B cell (primary cell): Measurements from ENCODE around the gene SHFL. TPM values are rescaled to one million over a fixed set of nuclear protein-coding genes. Genes with fewer than 3 reads are reported as not detected.

Experiments
- ATAC-seq: fragments of 200-7000 bp; cut with Tn5 transposase; one replicate; pipeline ENCODE4 v1.10.0; 2021; ENCODE audit warnings: low read depth, mild to moderate bottlenecking, moderate number of reproducible peaks, moderate library complexity
- CTCF ChIA-PET: fragments of 350-600 bp; sonication (Branson Sonifier 250); formaldehyde crosslinking; loops from one replicate; lab custom pipeline; 2021; ENCODE audit warnings: antibody characterized with exemption, inconsistent platforms; lab: Charles Lee
- POLR2A ChIA-PET: fragments of 350-600 bp; sonication (Branson Sonifier 250); formaldehyde crosslinking; loops from one replicate; lab custom pipeline; 2021; ENCODE audit warnings: antibody characterized with exemption; lab: Charles Lee
- DNase-seq: peaks from one replicate; pipeline ENCODE4 v3.0.0; 2013
- H2AFZ ChIP-seq: 2 replicates; pipeline ENCODE4 v1.6.1; 2012; ENCODE audit warnings: mild to moderate bottlenecking, low read depth, low read length; ENCODE audit not compliant: insufficient read depth, poor library complexity, severe bottlenecking
- H3K27ac ChIP-seq, 2 donors: 1 replicate in 1 of 2; 2 replicates in 1 of 2; pipeline ENCODE4 v1.5.1; 2012 to 2013; ENCODE audit warnings: low read length in 2 of 2, mild to moderate bottlenecking in 2 of 2, moderate library complexity in 1 of 2
- H3K27me3 ChIP-seq, 4 experiments: fragments of 200-600 bp in 1 of 4; sonication (generic) in 1 of 4; replicated peaks in 1 of 4; 1 replicate in 2 of 4; 2 replicates in 2 of 4; pipeline versions ENCODE4 v1.6.1 to v1.7.0; 2013 to 2016; ENCODE audit warnings: low read length in 3 of 4, mild to moderate bottlenecking in 2 of 4, mixed read lengths in 1 of 4, moderate library complexity in 1 of 4; ENCODE audit not compliant: insufficient read depth in 4 of 4, control insufficient read depth in 3 of 4; ENCODE audit errors: control extremely low read depth in 1 of 4
- H3K36me3 ChIP-seq, 2 experiments: replicated peaks in 1 of 2; 1 replicate in 1 of 2; 2 replicates in 1 of 2; pipeline versions ENCODE4 v1.6.1 to v1.7.1; 2013; ENCODE audit warnings: low read length in 1 of 2; ENCODE audit not compliant: insufficient read depth in 2 of 2, control insufficient read depth in 1 of 2; ENCODE audit errors: control extremely low read depth in 1 of 2, extremely low read depth in 1 of 2
- H3K4me1 ChIP-seq, 2 donors: fragments of 200-600 bp in 1 of 2; sonication (generic) in 1 of 2; 1 replicate in 1 of 2; 2 replicates in 1 of 2; pipeline versions ENCODE4 v1.5.1 to v1.6.1; 2013 to 2017; ENCODE audit warnings: low read length in 2 of 2; ENCODE audit not compliant: control insufficient read depth in 2 of 2, insufficient read depth in 2 of 2
- H3K4me2 ChIP-seq: replicated peaks from 2 replicates; pipeline ENCODE3; 2012; ENCODE audit warnings: mild to moderate bottlenecking, low read depth, low read length; ENCODE audit not compliant: poor library complexity, severe bottlenecking
- H3K4me3 ChIP-seq, 5 experiments: fragments of 200-600 bp in 1 of 5; sonication (generic) in 1 of 5; 1 replicate in 3 of 5; 2 replicates in 2 of 5; pipeline versions ENCODE4 v1.5.1 to v1.7.0; 2011 to 2016; ENCODE audit warnings: low read length in 4 of 5, mild to moderate bottlenecking in 4 of 5, low read depth in 2 of 5, control low read depth in 1 of 5, moderate library complexity in 1 of 5; ENCODE audit not compliant: insufficient read depth in 1 of 5; ENCODE audit errors: control extremely low read depth in 1 of 5, extremely low read depth in 1 of 5
- H3K79me2 ChIP-seq: fragments of 200-600 bp; sonication (generic); one replicate; pipeline ENCODE4 v1.6.0; 2016; ENCODE audit warnings: low read length; ENCODE audit not compliant: control insufficient read depth, insufficient read depth
- H3K9ac ChIP-seq: fragments of 200-600 bp; sonication (generic); 2 replicates; pipeline ENCODE4 v1.6.1; 2017; ENCODE audit warnings: mild to moderate bottlenecking, low read length, moderate library complexity
- H3K9me3 ChIP-seq, 3 donors: one replicate each; pipeline versions ENCODE4 v1.6.1 to v1.7.1; 2013; ENCODE audit warnings: low read length in 2 of 3; ENCODE audit not compliant: control insufficient read depth in 2 of 3, insufficient read depth in 1 of 3; ENCODE audit errors: control extremely low read depth in 1 of 3
- H4K20me1 ChIP-seq: 2 replicates; pipeline ENCODE4 v1.6.0; 2012; ENCODE audit warnings: mild to moderate bottlenecking, low read length; ENCODE audit not compliant: insufficient read depth, control insufficient read depth, poor library complexity, severe bottlenecking
- H3K27ac Mint-ChIP-seq: one replicate; pipeline ENCODE4 v1.8.0; 2021; ENCODE audit warnings: mixed read lengths
- H3K27me3 Mint-ChIP-seq: one replicate; pipeline ENCODE4 v1.8.0; 2021; ENCODE audit warnings: mixed read lengths
- H3K4me1 Mint-ChIP-seq: one replicate; pipeline ENCODE4 v1.8.0; 2021; ENCODE audit warnings: mixed read lengths
- H3K4me3 Mint-ChIP-seq: one replicate; pipeline ENCODE4 v1.8.0; 2021; ENCODE audit warnings: mixed read lengths
- H3K9me3 Mint-ChIP-seq: one replicate; pipeline ENCODE4 v1.8.0; 2022; ENCODE audit warnings: mixed read lengths; ENCODE audit not compliant: insufficient read depth
- CTCF ChIP-seq: fragments of 200-600 bp; IDR thresholded peaks from one replicate; pipeline ENCODE4 v1.8.0; 2022; ENCODE audit warnings: antibody characterized with exemption, mild to moderate bottlenecking
- EZH2 ChIP-seq: IDR thresholded peaks from 2 replicates; pipeline ENCODE4 v1.6.1; 2012; ENCODE audit warnings: borderline replicate concordance, low read depth, mild to moderate bottlenecking, moderate library complexity, low read length; ENCODE audit not compliant: insufficient read depth, poor library complexity, severe bottlenecking
- WGBS: methylation state at CpG from one replicate; pipeline ENCODE4 v1.1.5; 2013; ENCODE audit warnings: missing lambda C conversion rate; ENCODE audit not compliant: insufficient coverage; 5-methylcytosine and 5-hydroxymethylcytosine counted together
- intact Hi-C: fragments of 100-400 bp; cut with micrococcal nuclease; formaldehyde crosslinking; loops from one replicate; pipeline ENCODE4 v1.10.0; 2022
- polyA plus RNA-seq: library from polyadenylated mRNA; depleted of rRNA; stranded (reverse); fragments of >200 nt; gene quantifications from 2 replicates; pipeline ENCODE4 v1.2.3, GENCODE V29; 2012
- total RNA-seq, 2 donors: library from RNA; stranded (reverse); fragments of 120-200 nt in 1 of 2; gene quantifications; 1 replicate in 1 of 2; 2 replicates in 1 of 2; pipeline versions ENCODE4 v1.2.3 to v1.2.4, GENCODE V29; 2013 to 2022

Gene SHFL
- total and polyA plus RNA-seq, 2 donors (not counting 1 experiment from before 2014, with no cell fraction given): 109 to 205 TPM

GRCh38 chr19:10091370-10091687 lies 5.2 kb downstream of the SHFL start:
- H3K27me3 ChIP-seq: no peaks in the 10 kb centered on the region
- H3K9me3 ChIP-seq: peaks cover 0 to 4% (median 4%) of the 10 kb centered on the region in 3 donors
- H3K9ac ChIP-seq: no peak overlapping the region
- CTCF ChIA-PET: no interaction called here
- H3K27ac Mint-ChIP-seq: peak overlapping the region; percentile 91
- H3K4me1 ChIP-seq: peaks cover 13 to 34% of the 10 kb centered on the region in 2 donors
- no peaks in the 10 kb centered on the region for H3K27me3 Mint-ChIP-seq
- no peak overlapping the region for H3K4me3 ChIP-seq
- no peak for DNase-seq
- H3K9me3 Mint-ChIP-seq: no peaks in the 10 kb centered on the region
- H2AFZ ChIP-seq: no peak overlapping the region
- 98% methylated on average over 17 of the region's 17 CpGs for WGBS
- intact Hi-C loops: no loop called here
- POLR2A ChIA-PET: interaction anchor here (0.9 to 1.2 kb wide), 2 partner anchors 10 to 11 kb away, joined by 3 to 12 read pairs; partner anchors contain the start of gene ANGPTL6
- no peak for ATAC-seq
- no peak overlapping the region for H3K4me3 Mint-ChIP-seq
- no peak overlapping the region for H3K4me2 ChIP-seq
- peaks cover 8% of the 10 kb centered on the region for H3K79me2 ChIP-seq
- peaks cover 33% of the 10 kb centered on the region for H3K4me1 Mint-ChIP-seq
- peak overlapping the region in 1 of 2 donors; percentile 59 for H3K27ac ChIP-seq
- H3K36me3 ChIP-seq: peaks cover 0 to 14% of the 10 kb centered on the region in 2 experiments
- no peaks in the 10 kb centered on the region for H4K20me1 ChIP-seq
- TF ChIP-seq EZH2 (no peak), CTCF (no peak)

- H3K27ac ChIP-seq: peak overlapping the region; percentile 59 to 64
- peaks cover 0 to 14% of the 10 kb centered on the region in 2 experiments for H3K36me3 ChIP-seq
- ChIA-PET POLR2A (interaction anchor here (0.6 to 1.2 kb wide), 3 partner anchors 9 to 10 kb away, joined by 3 to 12 read pairs (median 5); partner anchors contain the start of gene ANGPTL6), CTCF (no interaction called here)
- peaks cover 17 to 35% of the 10 kb centered on the region in 2 donors for H3K4me1 ChIP-seq
- H3K9me3 ChIP-seq: peaks cover 0 to 4% (median 4%) of the 10 kb centered on the region in 3 donors
- peak overlapping the region; percentile 64 for H3K4me3 Mint-ChIP-seq
- H3K9ac ChIP-seq: no peak overlapping the region
- H3K79me2 ChIP-seq: peaks cover under 1% of the 10 kb centered on the region
- peak overlapping the region; percentile 91 for H3K27ac Mint-ChIP-seq
- H3K9me3 Mint-ChIP-seq: no peaks in the 10 kb centered on the region
- no peaks in the 10 kb centered on the region for H3K27me3 ChIP-seq
- H4K20me1 ChIP-seq: no peaks in the 10 kb centered on the region
- H3K4me2 ChIP-seq: peak overlapping the region; percentile 34
- peaks cover 33% of the 10 kb centered on the region for H3K4me1 Mint-ChIP-seq
- no peak overlapping the region for H3K4me3 ChIP-seq
- TF ChIP-seq CTCF (no peak), EZH2 (no peak)
- DNase-seq: peak; percentile 62
- intact Hi-C loops: no loop called here
- H2AFZ ChIP-seq: no peak overlapping the region
- 71% methylated on average over 12 of the region's 13 CpGs for WGBS
- H3K27me3 Mint-ChIP-seq: no peaks in the 10 kb centered on the region
- ATAC-seq: no peak
Observed at GRCh38 chr19:10091895-10092641, 6.0 kb downstream of the SHFL start.
